Osteocyte (in vitro differentiated cells): ENCODE measurements around the gene SPON1. TPM values are rescaled to one million over a fixed set of nuclear protein-coding genes. Genes with fewer than 3 reads are reported as not detected.

Experiments
- DNase-seq: peaks from one replicate; pipeline ENCODE4 v3.0.0; 2021; ENCODE audit warnings: mixed read lengths; ENCODE audit not compliant: unreplicated experiment; ENCODE audit errors: extremely low spot score
- H3K27ac Mint-ChIP-seq: one replicate; pipeline ENCODE4 v1.8.0; 2021; ENCODE audit warnings: mild to moderate bottlenecking, mixed read lengths; ENCODE audit not compliant: unreplicated experiment
- H3K27me3 Mint-ChIP-seq: one replicate; pipeline ENCODE4 v1.8.0; 2021; ENCODE audit warnings: mixed read lengths; ENCODE audit not compliant: unreplicated experiment
- H3K36me3 Mint-ChIP-seq: one replicate; pipeline ENCODE4 v1.8.0; 2021; ENCODE audit warnings: mixed read lengths; ENCODE audit not compliant: unreplicated experiment
- H3K4me1 Mint-ChIP-seq: one replicate; pipeline ENCODE4 v1.8.0; 2021; ENCODE audit warnings: mixed read lengths; ENCODE audit not compliant: unreplicated experiment
- H3K4me3 Mint-ChIP-seq: one replicate; pipeline ENCODE4 v1.8.0; 2021; ENCODE audit warnings: mild to moderate bottlenecking, moderate library complexity, mixed read lengths; ENCODE audit not compliant: unreplicated experiment
- H3K9me3 Mint-ChIP-seq: one replicate; pipeline ENCODE4 v1.8.0; 2021; ENCODE audit warnings: mixed read lengths; ENCODE audit not compliant: unreplicated experiment
- total RNA-seq: library from RNA; stranded (reverse); gene quantifications from 2 replicates; pipeline ENCODE4 v1.2.1, GENCODE V29; 2021
- TF ChIP-seq, protein P1 (sequence below): fragments of 200-600 bp; sonication (generic); IDR thresholded peaks from 2 replicates; pipeline ENCODE4 v1.5.0; 2021; ENCODE audit warnings: antibody characterized with exemption, mild to moderate bottlenecking, moderate library complexity

SPON1 gene
- total RNA-seq, 1 donor from 2014 or later: 0.05 TPM

- no peaks in the 10 kb centered on the region for H3K4me1 Mint-ChIP-seq
- H3K36me3 Mint-ChIP-seq: no peaks in the 10 kb centered on the region
- DNase-seq: no peak
- no peak overlapping the region for H3K27ac Mint-ChIP-seq
- peaks cover 44% of the 10 kb centered on the region for H3K27me3 Mint-ChIP-seq
- no peak overlapping the region for H3K4me3 Mint-ChIP-seq
- TF ChIP-seq, protein P1, sequence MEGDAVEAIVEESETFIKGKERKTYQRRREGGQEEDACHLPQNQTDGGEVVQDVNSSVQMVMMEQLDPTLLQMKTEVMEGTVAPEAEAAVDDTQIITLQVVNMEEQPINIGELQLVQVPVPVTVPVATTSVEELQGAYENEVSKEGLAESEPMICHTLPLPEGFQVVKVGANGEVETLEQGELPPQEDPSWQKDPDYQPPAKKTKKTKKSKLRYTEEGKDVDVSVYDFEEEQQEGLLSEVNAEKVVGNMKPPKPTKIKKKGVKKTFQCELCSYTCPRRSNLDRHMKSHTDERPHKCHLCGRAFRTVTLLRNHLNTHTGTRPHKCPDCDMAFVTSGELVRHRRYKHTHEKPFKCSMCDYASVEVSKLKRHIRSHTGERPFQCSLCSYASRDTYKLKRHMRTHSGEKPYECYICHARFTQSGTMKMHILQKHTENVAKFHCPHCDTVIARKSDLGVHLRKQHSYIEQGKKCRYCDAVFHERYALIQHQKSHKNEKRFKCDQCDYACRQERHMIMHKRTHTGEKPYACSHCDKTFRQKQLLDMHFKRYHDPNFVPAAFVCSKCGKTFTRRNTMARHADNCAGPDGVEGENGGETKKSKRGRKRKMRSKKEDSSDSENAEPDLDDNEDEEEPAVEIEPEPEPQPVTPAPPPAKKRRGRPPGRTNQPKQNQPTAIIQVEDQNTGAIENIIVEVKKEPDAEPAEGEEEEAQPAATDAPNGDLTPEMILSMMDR: no peak
- H3K9me3 Mint-ChIP-seq: no peaks in the 10 kb centered on the region
Measured at GRCh38 chr11:14253421-14253820, 290.9 kb downstream of the SPON1 start.

- no peak overlapping the region for H3K27ac Mint-ChIP-seq
- H3K9me3 Mint-ChIP-seq: no peaks in the 10 kb centered on the region
- H3K4me1 Mint-ChIP-seq: no peaks in the 10 kb centered on the region
- peaks cover 40% of the 10 kb centered on the region for H3K27me3 Mint-ChIP-seq
- H3K4me3 Mint-ChIP-seq: no peak overlapping the region
- no peak for DNase-seq
- TF ChIP-seq, protein P1: no peak
- no peaks in the 10 kb centered on the region for H3K36me3 Mint-ChIP-seq
Measured at GRCh38 chr11:14253840-14254239, 291.3 kb downstream of the SPON1 start.

DNA sequence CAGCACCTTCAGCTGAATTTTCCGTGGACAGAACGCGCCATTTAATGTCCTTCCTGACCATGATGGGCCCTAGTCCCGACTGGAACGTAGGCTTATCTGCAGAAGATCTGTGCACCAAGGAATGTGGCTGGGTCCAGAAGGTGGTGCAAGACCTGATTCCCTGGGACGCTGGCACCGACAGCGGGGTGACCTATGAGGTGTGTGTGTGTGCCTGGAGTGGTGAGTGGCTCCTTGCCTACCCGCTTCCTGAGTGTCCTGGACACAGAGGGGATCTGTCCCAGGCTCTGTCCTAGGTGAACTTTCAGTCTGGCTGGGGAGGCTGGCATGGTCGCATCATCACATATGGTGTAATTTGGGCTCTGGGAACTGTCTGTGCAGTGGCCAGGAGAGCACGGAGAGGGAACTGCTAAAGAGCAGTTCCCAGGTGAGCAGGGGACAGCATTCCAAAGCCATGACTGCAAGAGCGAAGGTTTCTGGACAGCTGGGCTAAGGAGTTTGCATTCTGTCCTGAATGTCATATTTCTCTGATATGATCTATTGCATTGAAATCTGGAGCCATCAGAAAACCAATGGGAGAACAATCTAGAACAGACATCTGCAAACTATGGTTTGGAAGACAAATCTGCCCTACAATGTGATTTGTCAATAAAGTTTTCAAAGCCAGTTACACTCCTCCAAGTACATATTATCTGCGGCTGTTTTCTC is 292.2 kb downstream of the SPON1 start:
- H3K4me3 Mint-ChIP-seq: no peak overlapping the region
- no peak for DNase-seq
- TF ChIP-seq, protein P1: no peak
- H3K4me1 Mint-ChIP-seq: no peaks in the 10 kb centered on the region
- H3K9me3 Mint-ChIP-seq: no peaks in the 10 kb centered on the region
- H3K27me3 Mint-ChIP-seq: peaks cover 32% of the 10 kb centered on the region
- no peak overlapping the region for H3K27ac Mint-ChIP-seq
- no peaks in the 10 kb centered on the region for H3K36me3 Mint-ChIP-seq

GRCh38 chr11:14255238-14255534 is 292.7 kb downstream of the SPON1 start:
- Mint-ChIP-seq H3K9me3 (no peaks in the 10 kb centered on the region), H3K4me1 (no peaks in the 10 kb centered on the region), H3K36me3 (no peaks in the 10 kb centered on the region), H3K27ac (no peak overlapping the region), H3K4me3 (no peak overlapping the region), H3K27me3 (peaks cover 27% of the 10 kb centered on the region)
- no peak for DNase-seq
- TF ChIP-seq, protein P1: no peak

GRCh38 chr11:14258221-14258935 is 295.9 kb downstream of the SPON1 start:
- TF ChIP-seq, protein P1: no peak
- Mint-ChIP-seq H3K9me3 (no peaks in the 10 kb centered on the region), H3K4me1 (peaks cover 3% of the 10 kb centered on the region), H3K36me3 (peaks cover 4% of the 10 kb centered on the region), H3K4me3 (no peak overlapping the region), H3K27me3 (peaks cover 11% of the 10 kb centered on the region), H3K27ac (no peak overlapping the region)
- no peak for DNase-seq
